GM18499 (cell line): ENCODE results near the gene UFD1.

ENCODE experiments used
- ATAC-seq: cut with Tn5 transposase; IDR thresholded peaks from one replicate; pipeline ENCODE4 v1.9.1; 2021; ENCODE audit warnings: moderate number of reproducible peaks; ENCODE audit not compliant: insufficient read depth, unreplicated experiment

Gene UFD1

GRCh38 chr22:19498154-19498865 is 19.3 kb upstream of the UFD1 start:
- ATAC-seq: no peak

GRCh38 chr22:19497245-19497644 is 18.3 kb upstream of the UFD1 start:
- no peak for ATAC-seq

GRCh38 chr22:19496324-19496630 is 17.3 kb upstream of the UFD1 start:
- no peak for ATAC-seq

GRCh38 chr22:19495562-19496323 is 16.8 kb upstream of the UFD1 start:
- no peak for ATAC-seq

GRCh38 chr22:19494676-19495173 is 15.7 kb upstream of the UFD1 start:
- no peak for ATAC-seq

- no peak for ATAC-seq
Measured at GRCh38 chr22:19494001-19494560, 15.1 kb upstream of the UFD1 start.

GRCh38 chr22:19492504-19493174 is 13.6 kb upstream of the UFD1 start:
- ATAC-seq: no peak

- no peak for ATAC-seq
Measured at GRCh38 chr22:19490628-19491230, 11.7 kb upstream of the UFD1 start.

GRCh38 chr22:19488884-19489843 is 10.2 kb upstream of the UFD1 start:
- ATAC-seq: no peak

GRCh38 chr22:19488285-19488684 is 9.3 kb upstream of the UFD1 start:
- no peak for ATAC-seq

GRCh38 chr22:19483481-19484244 is 4.7 kb upstream of the UFD1 start:
- no peak for ATAC-seq

- no peak for ATAC-seq
Measured at GRCh38 chr22:19482297-19482696, 3.3 kb upstream of the UFD1 start.

- no peak for ATAC-seq
Measured at GRCh38 chr22:19480789-19481188, 1.8 kb upstream of the UFD1 start.

- ATAC-seq: no peak
Measured at GRCh38 chr22:19480173-19480568, 1.2 kb upstream of the UFD1 start.

GRCh38 chr22:19479355-19480172 is 571 bp upstream of the UFD1 start, which contains the start of gene CDC45:
Gene CDC45 (plus strand): TSS chr22:19479920. CDS start chr22:19479969, 49 bp downstream.
- ATAC-seq: peak; percentile 58

- ATAC-seq: no peak
Measured at GRCh38 chr22:19478045-19478900, 720 bp downstream of the UFD1 start.
